WTC11 (cell line): ENCODE measurements around the gene ZYG11B. TPM values are rescaled to one million over a fixed set of nuclear protein-coding genes. Genes with fewer than 3 reads are reported as not detected.

Experiments used
- ATAC-seq: fragments of 200-7000 bp; cut with Tn5 transposase; 2 replicates; pipeline ENCODE4 v1.10.0; 2021; ENCODE audit warnings: mild to moderate bottlenecking, moderate library complexity
- CTCF ChIA-PET: fragments of 300-600 bp; sonication (Branson Sonifier 250); formaldehyde crosslinking; loops from one replicate; lab custom pipeline; 2021; ENCODE audit warnings: antibody characterized with exemption; lab: Charles Lee
- POLR2A ChIA-PET: fragments of 350-600 bp; sonication (Branson Sonifier 250); formaldehyde crosslinking; loops from one replicate; lab custom pipeline; 2021; ENCODE audit warnings: antibody characterized with exemption; lab: Charles Lee
- DNase-seq: peaks from one replicate; pipeline ENCODE4 v3.0.0; 2021; ENCODE audit warnings: low spot score
- H3K27ac Mint-ChIP-seq: 2 replicates; pipeline ENCODE4 v1.8.0; 2021; ENCODE audit warnings: mixed read lengths
- H3K27me3 Mint-ChIP-seq: 2 replicates; pipeline ENCODE4 v1.8.0; 2021; ENCODE audit warnings: low read depth, mild to moderate bottlenecking, moderate library complexity, mixed read lengths
- H3K36me3 Mint-ChIP-seq: 2 replicates; pipeline ENCODE4 v1.8.0; 2021; ENCODE audit warnings: mixed read lengths
- H3K4me1 Mint-ChIP-seq: 2 replicates; pipeline ENCODE4 v1.8.0; 2022; ENCODE audit warnings: mixed read lengths
- H3K4me3 Mint-ChIP-seq: 2 replicates; pipeline ENCODE4 v1.8.0; 2021; ENCODE audit warnings: mild to moderate bottlenecking, moderate library complexity, mixed read lengths
- H3K9me3 Mint-ChIP-seq: 2 replicates; pipeline ENCODE4 v1.8.0; 2021; ENCODE audit warnings: mixed read lengths
- ESRRA ChIP-seq: sonication (generic); formaldehyde crosslinking; IDR thresholded peaks from 2 replicates; pipeline ENCODE4 v1.8.1; 2022; ENCODE audit warnings: mild to moderate bottlenecking, missing genetic modification reagents, borderline replicate concordance
- FOXP4 ChIP-seq: sonication (generic); formaldehyde crosslinking; IDR thresholded peaks from 2 replicates; pipeline ENCODE4 v1.8.0; 2022; ENCODE audit warnings: mild to moderate bottlenecking, missing genetic modification reagents
- GRHL2 ChIP-seq: fragments of 250-450 bp; sonication (Bioruptor Pico); IDR thresholded peaks from 2 replicates; pipeline ENCODE4 v1.8.0; 2022; ENCODE audit warnings: mild to moderate bottlenecking, moderate library complexity; ENCODE audit not compliant: insufficient replicate concordance, severe bottlenecking
- HMGXB4 ChIP-seq: sonication (generic); formaldehyde crosslinking; IDR thresholded peaks from 2 replicates; pipeline ENCODE4 v1.8.1; 2023; ENCODE audit warnings: mild to moderate bottlenecking, moderate library complexity, missing genetic modification reagents
- IRF2 ChIP-seq: sonication (generic); formaldehyde crosslinking; IDR thresholded peaks from 2 replicates; pipeline ENCODE4 v1.8.0; 2022; ENCODE audit warnings: low read depth, missing genetic modification reagents, borderline replicate concordance
- JUN ChIP-seq: sonication (generic); formaldehyde crosslinking; IDR thresholded peaks from 2 replicates; pipeline ENCODE4 v1.8.0; 2023; ENCODE audit warnings: mild to moderate bottlenecking, missing genetic modification reagents
- MAX ChIP-seq: sonication (generic); formaldehyde crosslinking; IDR thresholded peaks from 2 replicates; pipeline ENCODE4 v1.8.0; 2022; ENCODE audit warnings: mild to moderate bottlenecking, missing genetic modification reagents
- NFYB ChIP-seq: sonication (generic); formaldehyde crosslinking; conservative IDR thresholded peaks from 2 replicates; pipeline ENCODE4 v1.8.0; 2022; ENCODE audit warnings: low read depth, missing genetic modification reagents
- NR2C2 ChIP-seq: sonication (generic); formaldehyde crosslinking; IDR thresholded peaks from 2 replicates; pipeline ENCODE4 v1.8.0; 2022; ENCODE audit warnings: mild to moderate bottlenecking, missing genetic modification reagents
- PREB ChIP-seq: sonication (generic); formaldehyde crosslinking; IDR thresholded peaks from 2 replicates; pipeline ENCODE4 v1.8.1; 2022; ENCODE audit warnings: mild to moderate bottlenecking, missing genetic modification reagents, moderate library complexity, borderline replicate concordance
- SOX15 ChIP-seq: fragments of 250-450 bp; sonication (Bioruptor Pico); IDR thresholded peaks from 2 replicates; pipeline ENCODE4 v1.9.0; 2021; ENCODE audit warnings: mild to moderate bottlenecking
- SP1 ChIP-seq: sonication (generic); formaldehyde crosslinking; conservative IDR thresholded peaks from 2 replicates; pipeline ENCODE4 v1.8.1; 2022; ENCODE audit warnings: missing genetic modification reagents
- ZNF121 ChIP-seq: sonication (generic); formaldehyde crosslinking; IDR thresholded peaks from 2 replicates; pipeline ENCODE4 v1.8.0; 2023; ENCODE audit warnings: missing genetic modification reagents
- ZNF512 ChIP-seq: sonication (generic); formaldehyde crosslinking; IDR thresholded peaks from 2 replicates; pipeline ENCODE4 v1.8.1; 2022; ENCODE audit warnings: missing genetic modification reagents, borderline replicate concordance
- total RNA-seq: library from RNA; stranded (reverse); gene quantifications from 3 replicates; pipeline ENCODE4 v1.2.3, GENCODE V29; 2021
- TF ChIP-seq, protein P1 (sequence below): sonication (generic); formaldehyde crosslinking; IDR thresholded peaks from 2 replicates; pipeline ENCODE4 v1.8.1; 2023; ENCODE audit warnings: mild to moderate bottlenecking, missing genetic modification reagents, moderate library complexity
- TF ChIP-seq, protein P2 (sequence below): sonication (generic); formaldehyde crosslinking; conservative IDR thresholded peaks from 2 replicates; pipeline ENCODE4 v1.8.1; 2022; ENCODE audit warnings: mild to moderate bottlenecking, missing genetic modification reagents

The ZYG11B gene
- total RNA-seq, 1 experiment from 2014 or later: 19.2 TPM

GRCh38 chr1:52727114-52727586 lies 897 bp downstream of the ZYG11B start (continued):
- TF ChIP-seq ESRRA (no peak), NFYB (CRISPR knock-in tag) (no peak), IRF2 (no peak), SOX15 (no peak), MAX (CRISPR knock-in tag) (no peak), ZNF512 (CRISPR knock-in tag) (no peak)
- TF ChIP-seq, protein P1, sequence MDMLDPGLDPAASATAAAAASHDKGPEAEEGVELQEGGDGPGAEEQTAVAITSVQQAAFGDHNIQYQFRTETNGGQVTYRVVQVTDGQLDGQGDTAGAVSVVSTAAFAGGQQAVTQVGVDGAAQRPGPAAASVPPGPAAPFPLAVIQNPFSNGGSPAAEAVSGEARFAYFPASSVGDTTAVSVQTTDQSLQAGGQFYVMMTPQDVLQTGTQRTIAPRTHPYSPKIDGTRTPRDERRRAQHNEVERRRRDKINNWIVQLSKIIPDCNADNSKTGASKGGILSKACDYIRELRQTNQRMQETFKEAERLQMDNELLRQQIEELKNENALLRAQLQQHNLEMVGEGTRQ (CRISPR knock-in tag): no peak
- TF ChIP-seq, protein P2, sequence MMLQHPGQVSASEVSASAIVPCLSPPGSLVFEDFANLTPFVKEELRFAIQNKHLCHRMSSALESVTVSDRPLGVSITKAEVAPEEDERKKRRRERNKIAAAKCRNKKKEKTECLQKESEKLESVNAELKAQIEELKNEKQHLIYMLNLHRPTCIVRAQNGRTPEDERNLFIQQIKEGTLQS: no peak
- TF ChIP-seq, all 79 proteins: peak for 0

DNA sequence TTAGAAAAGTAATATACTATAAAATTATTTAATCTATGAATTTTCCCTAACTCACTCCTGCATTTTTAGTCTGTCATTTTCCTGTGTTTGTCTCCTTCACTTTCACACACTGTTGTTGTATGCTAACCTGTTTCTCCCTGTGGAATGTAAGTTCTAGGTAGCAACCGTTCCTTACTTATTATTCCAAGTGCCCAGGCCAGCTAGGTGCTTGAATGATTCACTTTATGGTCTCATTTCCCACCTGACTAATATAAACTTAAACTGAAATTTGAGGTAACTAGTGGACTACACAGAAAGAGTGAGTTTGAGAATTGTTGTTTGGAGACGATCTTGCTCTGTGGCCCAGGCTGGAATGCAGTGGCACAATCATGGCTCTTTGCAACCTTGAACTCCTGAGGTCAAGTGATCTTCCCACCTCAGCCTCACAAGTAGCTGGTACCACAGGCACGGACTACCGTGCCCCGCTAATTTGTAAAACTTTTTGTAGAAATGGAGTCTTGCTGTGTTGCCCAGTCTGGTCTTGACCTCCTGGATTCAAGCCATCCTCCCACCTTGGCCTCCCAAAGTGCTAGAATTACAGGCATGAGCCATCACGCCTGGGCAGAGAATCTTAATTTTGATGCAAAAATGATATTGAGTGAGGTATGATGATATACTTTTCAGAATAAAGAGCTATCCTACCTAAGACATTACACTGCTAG lies 1.9 kb downstream of the ZYG11B start:
- DNase-seq (no peak), ATAC-seq (no peak)
- Mint-ChIP-seq H3K36me3 (peaks cover 3% of the 10 kb centered on the region; the same call in 1 of the 2 replicates), H3K4me3 (peak overlapping the region; percentile 51), H3K4me1 (peaks cover 18% of the 10 kb centered on the region), H3K9me3 (no peaks in the 10 kb centered on the region), H3K27me3 (no peaks in the 10 kb centered on the region), H3K27ac (no peak overlapping the region)
- ChIA-PET CTCF (no interaction called here), POLR2A (no interaction called here)
- TF ChIP-seq SP1 (CRISPR knock-in tag): no peak
- TF ChIP-seq JUN (CRISPR knock-in tag): no peak
- TF ChIP-seq ZNF121: peak; percentile 82
- TF ChIP-seq FOXP4: no peak
- TF ChIP-seq GRHL2 (CRISPR knock-in tag): no peak
- no peak for TF ChIP-seq PREB (CRISPR knock-in tag)
- TF ChIP-seq NR2C2: no peak
- TF ChIP-seq HMGXB4 (CRISPR knock-in tag): no peak
